Ectodermal cell (in vitro differentiated cells): ENCODE measurements around the gene SGIP1.
"Not testable (repeated sequence)": the region's sequence is repeated elsewhere in the genome, so short reads cannot be mapped to it uniquely, and the experiment has no call there.

ENCODE experiments used
- H3K27ac ChIP-seq: 2 replicates; pipeline ENCODE4 v1.7.0; 2013; ENCODE audit warnings: mild to moderate bottlenecking, low read depth, low read length; ENCODE audit not compliant: insufficient read depth, poor library complexity, severe bottlenecking
- H3K27me3 ChIP-seq: 2 replicates; pipeline ENCODE4 v1.7.0; 2013; ENCODE audit warnings: mild to moderate bottlenecking, low read length; ENCODE audit not compliant: insufficient read depth, control insufficient read depth, poor library complexity, severe bottlenecking
- H3K36me3 ChIP-seq: one replicate; pipeline ENCODE4 v1.7.0; 2013; ENCODE audit warnings: low read length; ENCODE audit not compliant: control insufficient read depth, insufficient read depth
- H3K4me1 ChIP-seq: one replicate; pipeline ENCODE4 v1.7.0; 2013; ENCODE audit warnings: low read length; ENCODE audit not compliant: control insufficient read depth, insufficient read depth
- H3K4me3 ChIP-seq: 2 replicates; pipeline ENCODE4 v1.7.0; 2013; ENCODE audit warnings: low read depth, low read length, control low read depth; ENCODE audit not compliant: insufficient read depth
- H3K9me3 ChIP-seq: 2 replicates; pipeline ENCODE4 v1.7.0; 2013; ENCODE audit warnings: mild to moderate bottlenecking, low read length, moderate library complexity; ENCODE audit not compliant: control insufficient read depth
- WGBS, 2 experiments: methylation state at CpG; one replicate each; pipeline ENCODE4 v1.1.7; 2013; ENCODE audit warnings: missing lambda C conversion rate in 2 of 2; 5-methylcytosine and 5-hydroxymethylcytosine counted together

Gene SGIP1

GRCh38 chr1:66730462-66730861, 196.5 kb downstream of the SGIP1 start:
- H3K27ac ChIP-seq, result no peak overlapping the region
- H3K4me3 ChIP-seq, result no peak overlapping the region
- no peaks in the 10 kb centered on the region for H3K9me3 ChIP-seq
- no peaks in the 10 kb centered on the region for H3K4me1 ChIP-seq
- no peaks in the 10 kb centered on the region for H3K36me3 ChIP-seq
- 61 to 68% methylated on average over 2 of the region's 2 CpGs for WGBS, 2 experiments
- H3K27me3 ChIP-seq, result no peaks in the 10 kb centered on the region

DNA sequence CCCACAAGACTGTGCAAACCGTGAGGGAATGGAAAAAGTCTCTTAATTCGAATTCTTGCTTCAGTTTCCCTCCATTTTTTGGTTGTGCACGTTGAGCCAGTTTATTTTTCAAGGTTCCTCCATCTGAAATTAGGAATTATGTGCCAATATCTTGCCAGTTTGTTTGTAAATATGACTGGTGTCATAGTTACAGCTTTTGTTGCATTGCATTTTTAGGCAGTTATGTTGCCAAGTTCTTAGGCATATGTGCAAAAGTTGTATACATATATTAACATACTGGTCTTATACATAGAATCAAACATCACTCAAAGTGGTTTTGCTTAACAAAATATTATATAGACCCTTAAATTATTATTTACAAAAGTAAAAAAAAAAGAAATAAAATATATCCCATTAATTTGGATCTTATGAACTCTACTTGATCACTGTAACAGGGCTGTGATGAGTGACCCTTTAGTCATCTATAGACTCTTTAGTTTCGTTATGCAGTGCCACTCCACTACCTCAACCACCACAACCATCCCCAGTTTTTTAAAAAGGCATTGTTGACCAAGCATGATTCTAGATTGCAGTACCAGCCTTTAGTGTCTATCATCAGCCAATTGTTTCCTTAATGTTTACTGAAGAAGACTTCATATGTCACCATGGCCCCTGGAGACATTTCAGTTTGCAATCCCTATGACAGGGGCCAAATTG, 197.4 kb downstream of the SGIP1 start:
- no peak overlapping the region for H3K27ac ChIP-seq
- 92 to 96% methylated on average over 4 of the region's 4 CpGs for WGBS, 2 experiments
- H3K27me3 ChIP-seq, result no peaks in the 10 kb centered on the region
- H3K36me3 ChIP-seq, result no peaks in the 10 kb centered on the region
- no peak overlapping the region for H3K4me3 ChIP-seq
- no peaks in the 10 kb centered on the region for H3K4me1 ChIP-seq
- no peaks in the 10 kb centered on the region for H3K9me3 ChIP-seq

DNA sequence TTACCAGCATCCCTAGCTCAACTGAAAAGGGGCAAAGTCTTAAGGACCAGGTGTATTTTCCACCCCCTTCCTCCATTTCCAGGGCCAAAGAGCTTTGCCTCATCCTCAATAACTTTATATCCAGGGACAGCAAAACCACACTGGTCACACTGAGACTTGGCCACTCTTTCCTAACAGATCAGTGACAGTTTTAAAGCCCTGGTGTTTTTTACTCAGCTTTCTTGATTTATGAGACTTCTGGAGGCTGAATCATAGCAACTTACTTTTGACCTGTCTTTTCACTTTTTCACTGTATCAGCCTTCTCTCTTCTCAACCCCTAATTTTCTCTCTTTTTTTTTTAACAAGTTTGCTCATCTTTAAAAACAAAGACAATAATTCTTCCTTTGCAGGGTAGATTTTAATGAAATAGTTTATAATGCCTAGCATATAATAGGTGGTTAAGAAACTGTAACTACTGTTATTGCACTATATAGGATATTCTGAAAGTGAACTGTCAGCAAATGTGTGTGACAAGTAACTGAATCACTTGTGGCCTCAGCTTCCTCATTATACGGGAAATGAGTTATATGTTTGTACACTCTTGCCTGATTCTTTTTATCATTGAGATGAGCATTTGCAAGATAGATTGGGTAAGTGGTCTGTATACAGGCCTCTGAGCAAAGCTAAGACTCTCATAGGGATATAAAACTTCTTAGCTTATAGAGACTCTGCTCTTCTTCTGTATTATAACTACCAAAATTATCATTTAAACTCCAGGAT, 198.6 kb downstream of the SGIP1 start:
- no peak overlapping the region for H3K27ac ChIP-seq
- no peaks in the 10 kb centered on the region for H3K9me3 ChIP-seq
- no peaks in the 10 kb centered on the region for H3K4me1 ChIP-seq
- H3K27me3 ChIP-seq, result no peaks in the 10 kb centered on the region
- no peak overlapping the region for H3K4me3 ChIP-seq
- H3K36me3 ChIP-seq, result no peaks in the 10 kb centered on the region
- 45 to 52% methylated on average over 1 of the region's 1 CpG for WGBS, 2 experiments

- no peaks in the 10 kb centered on the region for H3K27me3 ChIP-seq
- no peaks in the 10 kb centered on the region for H3K36me3 ChIP-seq
- H3K4me1 ChIP-seq, result no peaks in the 10 kb centered on the region
- no peak overlapping the region for H3K27ac ChIP-seq
- H3K9me3 ChIP-seq, result no peaks in the 10 kb centered on the region
- WGBS, 2 experiments, result 87 to 92% methylated on average over 5 to 6 of the region's 7 CpGs
- no peak overlapping the region for H3K4me3 ChIP-seq
Observed at GRCh38 chr1:66733348-66734017, 199.5 kb downstream of the SGIP1 start.

- not testable (repeated sequence) for H3K27ac ChIP-seq, H3K27me3 ChIP-seq, H3K4me1 ChIP-seq, H3K9me3 ChIP-seq, H3K36me3 ChIP-seq, H3K4me3 ChIP-seq
- 72 to 94% methylated on average over 4 to 5 of the region's 6 CpGs for WGBS, 2 experiments
Observed at GRCh38 chr1:66734531-66734930, 200.6 kb downstream of the SGIP1 start.

DNA sequence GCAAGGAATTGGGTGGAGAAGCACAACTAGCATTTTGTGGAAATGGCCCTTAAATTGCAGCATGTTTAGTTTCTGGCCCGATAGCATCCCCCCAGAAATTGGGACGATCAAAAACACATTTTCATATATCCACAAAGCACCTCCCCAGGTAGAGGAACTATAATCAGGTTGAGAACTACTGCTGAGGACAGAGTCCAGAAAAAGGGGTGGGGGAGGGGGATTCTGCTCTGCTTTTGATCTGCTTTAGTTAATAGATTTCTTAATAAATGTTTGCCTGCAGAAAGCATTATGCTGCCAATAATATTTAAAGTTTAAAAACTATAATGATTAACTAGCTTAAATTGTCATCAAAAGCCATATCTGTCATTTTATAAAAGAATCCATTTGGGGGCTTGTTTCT, 203.9 kb downstream of the SGIP1 start:
- H3K27me3 ChIP-seq, result no peaks in the 10 kb centered on the region
- 86 to 94% methylated on average over 1 to 2 of the region's 2 CpGs for WGBS, 2 experiments
- H3K27ac ChIP-seq, result no peak overlapping the region
- H3K36me3 ChIP-seq, result no peaks in the 10 kb centered on the region
- no peak overlapping the region for H3K4me3 ChIP-seq
- H3K9me3 ChIP-seq, result no peaks in the 10 kb centered on the region
- peaks cover 7% of the 10 kb centered on the region for H3K4me1 ChIP-seq

DNA sequence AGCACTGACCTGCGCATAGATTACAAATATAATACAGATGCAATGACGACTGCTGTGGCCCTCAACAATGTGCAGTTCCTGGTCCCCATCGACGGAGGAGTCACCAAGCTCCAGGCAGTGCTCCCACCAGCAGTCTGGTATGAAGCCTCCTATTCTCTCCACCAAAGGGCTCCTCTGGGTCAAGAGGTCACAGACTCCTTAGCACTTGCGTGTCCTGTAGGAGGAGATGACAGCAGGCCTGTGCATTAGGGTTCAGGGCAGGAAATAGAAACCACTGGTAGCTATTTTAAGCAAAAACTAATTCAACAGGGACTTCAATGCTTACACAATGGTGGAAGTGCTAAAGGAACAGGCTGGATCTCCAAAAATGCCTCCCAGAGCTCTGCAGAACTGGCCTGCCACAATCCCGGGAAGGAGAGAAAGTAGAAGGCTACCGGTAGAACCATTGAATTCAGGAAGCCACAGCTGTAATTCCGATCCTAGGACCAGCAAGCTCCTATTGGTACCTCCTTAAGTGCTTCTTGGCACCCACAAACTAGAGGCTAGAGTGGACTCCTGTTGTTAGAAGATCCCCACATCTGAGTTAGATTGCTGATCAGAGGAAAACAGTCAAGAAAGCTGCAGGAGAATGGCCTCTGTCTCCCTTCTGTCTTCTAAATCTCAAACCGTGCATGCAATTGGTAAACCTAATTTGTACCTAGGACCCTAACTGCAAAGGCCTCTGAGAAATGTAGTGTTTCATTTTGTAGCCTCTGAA, 205.6 kb downstream of the SGIP1 start:
- Histone ChIP-seq H3K27ac (no peak overlapping the region), H3K4me3 (no peak overlapping the region), H3K4me1 (peaks cover 7% of the 10 kb centered on the region), H3K9me3 (no peaks in the 10 kb centered on the region), H3K27me3 (no peaks in the 10 kb centered on the region), H3K36me3 (no peaks in the 10 kb centered on the region)
- WGBS, 2 experiments, result 88 to 92% methylated on average over 9 of the region's 9 CpGs

DNA sequence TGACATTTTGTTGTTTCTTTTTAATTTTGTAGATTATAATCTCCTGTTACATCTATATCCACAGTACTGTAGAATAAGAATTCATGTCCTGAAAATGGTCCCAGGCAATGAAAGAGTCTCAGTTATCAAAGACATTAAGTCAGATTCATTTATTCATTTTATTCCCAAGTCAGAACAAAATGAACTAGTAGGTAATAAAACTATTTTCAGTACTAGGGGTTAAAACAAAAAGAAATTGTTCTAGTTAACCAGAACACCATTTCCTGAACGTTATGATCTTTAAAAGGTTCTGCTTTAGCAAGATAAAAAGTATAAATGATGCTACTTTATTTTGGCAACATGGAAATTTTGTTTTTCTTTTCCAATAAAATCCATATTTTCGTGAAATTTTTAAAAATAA, 211.5 kb downstream of the SGIP1 start:
- 78% methylated on average over 1 of the region's 2 CpGs; no CpG with 5 or more reads in 1 of the 2 experiments for WGBS, 2 experiments
- no peaks in the 10 kb centered on the region for H3K36me3 ChIP-seq

GRCh38 chr1:66747501-66747900, 213.5 kb downstream of the SGIP1 start:
- no peaks in the 10 kb centered on the region for H3K36me3 ChIP-seq
- no peak overlapping the region for H3K27ac ChIP-seq
- no CpG with 5 or more reads among the region's 1 CpG for WGBS, 2 experiments
- H3K27me3 ChIP-seq, result peaks cover 17% of the 10 kb centered on the region
- no peak overlapping the region for H3K4me3 ChIP-seq
- no peaks in the 10 kb centered on the region for H3K4me1 ChIP-seq
- H3K9me3 ChIP-seq, result no peaks in the 10 kb centered on the region

More for the DNA sequence above, 211.5 kb downstream of the SGIP1 start:
- Histone ChIP-seq H3K4me3 (no peak overlapping the region), H3K27me3 (no peaks in the 10 kb centered on the region), H3K9me3 (no peaks in the 10 kb centered on the region), H3K27ac (no peak overlapping the region), H3K4me1 (no peaks in the 10 kb centered on the region)

DNA sequence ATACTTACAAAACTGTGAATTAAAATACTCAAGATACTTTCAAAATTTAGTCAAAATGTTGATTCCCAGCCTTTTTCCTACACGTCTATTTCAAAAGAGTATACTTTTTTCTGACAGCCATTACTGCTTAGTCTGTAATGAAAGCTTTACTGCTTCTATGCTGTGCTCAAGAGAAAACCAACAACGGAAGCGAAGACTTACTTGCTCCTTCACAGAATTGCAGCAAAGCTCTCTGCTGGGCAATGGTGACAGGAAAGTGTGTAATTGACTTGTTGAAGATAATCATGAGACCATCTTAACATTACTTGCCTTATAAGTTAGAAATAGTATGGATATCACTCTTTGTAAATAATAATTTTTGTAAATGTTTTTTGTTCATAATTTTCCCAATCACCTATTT, 216.6 kb downstream of the SGIP1 start:
- WGBS, 2 experiments, result 91 to 96% methylated on average over 3 of the region's 3 CpGs
- H3K27me3 ChIP-seq, result peaks cover 29% of the 10 kb centered on the region
- H3K4me1 ChIP-seq, result no peaks in the 10 kb centered on the region

More for the DNA sequence above, 216.6 kb downstream of the SGIP1 start:
- no peak overlapping the region for H3K27ac ChIP-seq
- H3K4me3 ChIP-seq, result no peak overlapping the region
- no peaks in the 10 kb centered on the region for H3K9me3 ChIP-seq
- H3K36me3 ChIP-seq, result no peaks in the 10 kb centered on the region
